HG03066 (cell line): Measurements from ENCODE around the gene SGCD.

Experiments used
- ATAC-seq: cut with Tn5 transposase; IDR thresholded peaks from one replicate; pipeline ENCODE4 v1.9.1; 2021; ENCODE audit warnings: low read depth; ENCODE audit not compliant: unreplicated experiment

Gene SGCD

DNA sequence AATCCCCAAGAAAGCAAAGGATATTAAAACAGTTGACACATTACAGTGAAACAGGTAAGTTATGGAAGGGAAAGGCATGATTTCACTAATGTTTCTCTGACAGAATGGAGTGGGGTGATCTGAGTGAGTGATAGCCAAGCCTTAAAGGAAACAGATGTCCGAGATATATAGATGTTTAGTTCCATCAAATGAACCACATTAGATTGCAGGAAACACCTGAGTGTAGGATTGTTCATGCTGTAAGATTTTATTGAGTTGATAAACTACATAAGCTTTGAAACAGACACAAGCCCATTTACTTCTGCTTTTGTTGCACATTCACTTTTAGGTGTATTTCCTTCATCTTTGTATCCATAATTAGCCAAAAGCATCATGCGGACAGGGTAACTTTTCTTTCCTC, 356.0 kb downstream of the SGCD start:
- ATAC-seq: no peak

DNA sequence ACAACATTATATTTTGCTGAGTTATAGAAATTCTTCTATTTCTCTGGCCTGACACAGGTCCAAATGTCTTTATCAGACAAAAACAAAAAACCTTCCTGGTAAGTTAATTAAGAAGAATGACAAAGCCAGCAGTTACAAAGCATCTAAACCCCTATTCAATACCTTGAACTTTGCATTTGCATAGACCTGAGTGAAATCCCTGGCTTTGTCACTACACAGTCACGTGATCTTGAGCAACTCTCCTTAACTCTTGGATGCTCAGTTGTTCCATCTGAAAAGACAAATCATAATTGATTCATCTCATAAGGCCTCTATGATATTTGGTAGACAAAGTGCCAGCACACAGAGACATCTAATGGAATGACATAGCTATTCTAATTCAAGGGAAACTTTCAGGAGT, 356.5 kb downstream of the SGCD start:
- ATAC-seq: no peak

DNA sequence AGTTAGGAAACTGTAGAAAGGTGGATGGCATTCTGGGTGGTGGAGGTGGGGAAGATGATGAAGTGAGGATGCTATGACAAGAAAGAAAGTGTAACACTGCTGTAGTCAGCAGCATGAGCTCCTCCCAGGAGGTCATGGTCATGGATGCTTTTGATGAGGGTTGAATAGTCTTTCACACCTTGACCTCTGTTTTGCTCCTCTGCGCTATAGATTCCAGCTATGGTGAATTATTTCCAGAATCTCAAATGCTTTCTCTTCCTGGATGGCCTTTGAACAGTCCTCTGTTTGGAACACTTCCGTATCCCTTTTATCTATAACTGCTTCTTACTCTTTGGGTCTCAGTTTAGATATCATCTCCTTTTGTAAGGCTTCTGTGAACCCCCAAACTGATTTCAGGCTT, 357.3 kb downstream of the SGCD start:
- ATAC-seq: no peak

DNA sequence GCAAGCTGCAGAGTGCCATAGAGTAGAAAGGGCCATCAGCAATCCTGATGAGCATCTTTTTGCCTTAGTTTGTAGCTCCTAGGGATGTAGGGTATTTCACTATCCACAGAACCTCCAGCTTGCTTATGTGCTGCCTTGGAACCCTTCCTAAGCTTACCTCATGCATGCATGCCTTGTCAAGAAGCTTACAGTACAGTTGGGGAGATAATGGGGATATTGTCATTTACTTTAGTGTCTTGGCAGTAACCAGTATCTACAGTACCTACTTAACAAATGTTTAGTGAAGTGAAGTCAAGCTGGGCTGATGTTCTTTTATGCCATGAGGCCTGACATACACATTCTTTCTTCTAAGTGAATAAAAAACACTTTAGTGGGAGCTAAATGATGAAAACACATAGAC, 358.5 kb downstream of the SGCD start:
- ATAC-seq: no peak

DNA sequence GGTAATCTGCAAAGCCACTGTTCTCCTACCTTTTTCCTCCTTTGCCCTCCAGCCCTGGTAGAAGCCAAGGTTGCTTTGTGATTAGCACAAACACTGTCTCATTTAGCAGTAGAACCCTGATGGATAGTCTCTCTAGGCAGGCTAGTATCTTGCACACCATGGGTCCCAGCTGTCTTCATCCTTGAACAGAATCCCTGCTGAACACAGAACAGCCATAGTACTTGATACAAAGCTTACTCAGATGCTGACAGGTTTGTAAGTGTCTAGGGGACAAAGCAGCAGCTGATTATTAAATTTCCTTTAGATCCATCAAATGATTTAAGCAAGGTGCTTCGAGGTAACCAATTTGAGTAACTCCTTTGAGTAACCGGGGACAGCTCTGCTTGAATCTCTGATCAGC, 359.4 kb downstream of the SGCD start:
- ATAC-seq: no peak

DNA sequence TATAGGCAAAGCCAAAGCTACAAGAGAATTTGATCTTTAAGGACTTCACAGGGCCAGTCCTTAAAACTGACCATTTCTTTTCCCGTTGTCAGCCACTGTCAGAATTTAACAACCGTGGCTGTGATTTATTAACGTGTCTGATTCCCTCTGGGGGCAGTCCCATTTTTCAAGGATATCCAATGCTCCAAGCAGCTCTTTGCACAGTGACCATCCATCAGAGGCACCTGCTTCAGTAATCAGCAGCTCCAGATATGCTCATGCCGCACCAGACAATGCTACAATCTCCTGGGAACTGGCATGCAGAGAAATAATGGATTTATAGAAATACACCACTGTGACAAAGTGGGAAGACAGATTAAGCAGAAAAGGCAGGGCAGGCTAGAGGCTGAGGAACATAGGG, 359.8 kb downstream of the SGCD start:
- ATAC-seq: no peak

DNA sequence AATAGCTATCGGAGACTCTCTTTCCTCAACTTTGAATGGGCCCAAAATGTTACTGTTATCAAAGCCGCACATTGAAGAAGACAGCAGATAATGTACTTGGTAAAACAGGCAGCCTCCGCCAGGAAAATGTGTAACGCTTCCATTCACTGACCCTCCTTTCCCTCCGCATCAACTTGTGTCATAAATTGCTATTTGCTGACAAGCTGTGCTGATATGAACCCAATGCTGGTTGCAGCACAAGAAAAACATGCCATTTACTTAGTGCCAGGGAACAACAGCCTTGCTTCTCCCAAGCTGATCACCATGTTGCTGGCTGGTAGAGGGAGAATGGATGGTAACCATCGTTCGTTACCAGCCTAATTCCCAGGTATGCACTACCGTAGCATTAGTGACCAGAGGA, 360.6 kb downstream of the SGCD start:
- ATAC-seq: no peak

DNA sequence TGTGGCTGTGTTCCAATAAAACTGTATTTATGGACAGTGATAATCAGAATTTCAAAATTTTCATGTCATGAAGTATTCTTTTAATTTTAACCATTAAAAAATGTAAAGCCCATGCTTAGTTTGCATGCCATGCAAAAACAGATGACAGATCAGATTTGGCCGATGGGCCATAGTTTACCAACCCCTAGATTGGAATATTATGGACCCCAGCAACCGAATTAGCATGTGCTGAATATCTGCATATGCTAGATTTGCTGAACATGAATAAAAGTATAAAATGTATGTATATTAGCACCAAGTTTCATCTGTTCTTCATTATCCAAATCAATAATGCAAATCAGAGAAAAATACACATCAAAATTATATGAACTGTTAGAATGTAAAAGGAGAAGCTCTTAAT, 364.6 kb downstream of the SGCD start:
- ATAC-seq: no peak

DNA sequence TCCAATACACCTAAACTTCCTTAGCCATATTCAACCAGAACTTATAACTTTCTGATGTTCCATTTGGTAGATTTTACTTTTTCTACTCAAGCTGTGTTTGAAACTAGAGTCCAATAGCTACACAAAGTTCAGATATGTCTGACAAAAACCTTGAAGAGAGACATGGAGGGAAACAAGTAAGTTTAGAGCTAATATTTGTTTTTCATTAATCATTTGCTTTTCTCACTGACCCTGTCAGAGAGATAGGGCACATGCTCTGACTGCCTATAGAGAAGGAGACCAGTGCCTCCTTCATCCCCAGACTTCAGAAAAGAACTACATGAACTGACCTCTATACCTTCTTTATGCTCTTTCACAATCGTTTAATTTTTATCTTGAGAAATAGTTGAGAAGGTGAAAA, 366.1 kb downstream of the SGCD start:
- no peak for ATAC-seq

DNA sequence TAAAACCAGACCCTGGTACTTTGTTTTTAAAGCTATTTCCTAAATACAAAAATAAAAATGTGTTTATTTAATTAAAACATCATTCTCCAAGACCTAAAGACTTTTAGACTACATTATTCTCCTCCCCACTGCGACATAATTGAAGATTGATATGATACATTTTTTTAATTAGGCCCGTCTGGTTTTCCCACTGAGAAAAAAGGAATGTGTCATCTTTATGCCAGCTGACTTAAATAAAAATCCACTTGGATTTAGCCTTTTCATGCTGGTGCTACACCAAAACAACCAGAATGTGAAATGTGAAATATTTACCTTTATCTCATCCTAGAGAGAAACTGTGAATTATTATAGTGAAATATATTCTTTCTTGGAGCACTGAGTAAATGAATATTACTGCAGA, 367.6 kb downstream of the SGCD start:
- no peak for ATAC-seq

DNA sequence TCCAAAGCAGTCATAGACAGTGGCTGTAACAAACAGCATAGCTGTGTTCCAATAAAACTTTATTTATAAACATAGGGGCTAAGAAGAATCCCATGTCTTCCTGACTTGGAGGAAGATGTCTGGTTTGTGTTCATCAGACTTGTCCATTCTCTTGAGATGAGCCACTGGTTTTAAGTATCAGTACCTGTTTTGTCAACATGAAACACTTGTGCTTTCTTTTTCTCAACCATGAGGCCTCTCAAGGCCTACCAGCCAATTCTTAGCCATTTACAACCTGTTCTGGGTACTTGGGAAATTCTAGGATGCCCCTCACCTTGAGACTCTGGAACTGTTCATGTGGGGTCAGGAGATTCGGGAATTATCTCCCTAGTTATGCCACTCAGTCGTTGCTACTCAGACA, 368.8 kb downstream of the SGCD start:
- ATAC-seq: no peak

DNA sequence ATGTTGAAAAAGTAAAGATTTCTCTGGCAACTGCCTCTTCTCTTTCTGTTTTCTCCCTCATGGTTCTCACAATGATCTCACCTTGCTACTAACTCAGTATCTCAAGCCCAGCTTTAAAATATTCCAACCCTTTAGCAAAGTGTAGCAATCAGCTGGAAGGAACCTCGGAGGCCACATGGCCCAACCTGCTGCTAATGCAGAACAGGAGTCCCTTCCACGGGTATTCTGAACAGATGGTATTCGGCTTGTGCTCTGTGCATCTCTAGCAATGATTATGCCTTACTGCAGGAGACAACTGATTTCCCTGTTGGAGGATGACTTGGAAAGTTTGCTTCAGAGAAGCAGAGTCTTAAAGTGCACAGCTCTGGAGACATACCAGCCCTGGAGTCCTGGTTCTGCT, 371.4 kb downstream of the SGCD start:
- no peak for ATAC-seq

DNA sequence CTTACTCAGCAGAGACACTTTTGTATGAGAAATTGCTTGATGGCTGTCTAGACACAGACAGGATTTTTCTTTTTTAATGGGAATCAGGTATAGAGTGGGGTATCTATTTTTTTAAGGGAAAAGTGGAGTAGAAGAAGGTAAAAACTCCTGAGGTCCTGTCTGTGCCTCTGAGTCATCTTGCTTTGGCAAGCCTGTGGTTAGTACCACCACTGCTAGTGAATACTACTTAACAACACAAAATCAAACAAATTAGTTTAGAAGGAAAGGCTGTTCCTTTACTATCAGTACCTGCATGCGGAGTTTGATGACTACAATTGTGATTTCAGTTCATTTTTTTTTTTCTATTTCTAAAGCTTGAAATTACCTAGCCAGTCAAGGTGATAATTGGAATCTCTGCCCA, 372.2 kb downstream of the SGCD start:
- ATAC-seq: no peak

DNA sequence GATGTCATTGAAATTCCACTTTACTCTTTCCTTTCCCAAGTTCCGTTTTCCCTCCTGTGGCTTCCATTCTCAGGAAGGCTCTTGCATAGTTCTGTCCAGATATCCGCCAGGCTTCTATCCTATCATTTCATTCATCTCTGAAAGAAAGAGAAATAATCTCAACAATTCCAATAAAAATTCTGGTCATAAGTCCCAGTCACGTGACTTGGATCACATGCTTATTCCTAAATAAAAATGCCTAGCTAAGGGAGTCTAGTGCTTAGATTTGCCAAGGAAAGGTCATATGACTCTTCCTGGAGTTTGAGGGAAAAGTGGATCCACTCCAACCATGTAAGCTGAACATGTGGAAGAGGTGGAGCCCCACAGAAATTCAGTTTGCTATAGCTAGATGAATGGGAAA, 377.2 kb downstream of the SGCD start:
- no peak for ATAC-seq

DNA sequence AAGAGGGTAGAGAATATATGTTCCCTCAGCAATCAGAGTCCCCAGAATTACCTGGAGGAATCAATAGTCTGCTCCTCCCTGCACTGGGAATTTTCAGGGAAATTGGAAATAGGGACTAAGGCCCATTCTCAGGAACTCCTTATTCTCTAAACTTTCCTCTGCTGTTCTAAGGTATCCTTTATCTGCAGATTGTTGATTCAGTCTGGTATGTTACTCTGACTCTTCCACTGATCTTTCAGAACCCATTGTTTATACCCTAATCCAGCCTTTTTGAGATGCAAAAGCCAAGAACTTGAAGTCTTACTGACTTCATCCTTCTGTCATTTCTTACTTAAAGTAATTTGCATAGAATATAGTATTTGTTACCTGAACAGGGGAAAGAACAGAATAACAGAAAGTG, 379.7 kb downstream of the SGCD start:
- ATAC-seq: no peak

DNA sequence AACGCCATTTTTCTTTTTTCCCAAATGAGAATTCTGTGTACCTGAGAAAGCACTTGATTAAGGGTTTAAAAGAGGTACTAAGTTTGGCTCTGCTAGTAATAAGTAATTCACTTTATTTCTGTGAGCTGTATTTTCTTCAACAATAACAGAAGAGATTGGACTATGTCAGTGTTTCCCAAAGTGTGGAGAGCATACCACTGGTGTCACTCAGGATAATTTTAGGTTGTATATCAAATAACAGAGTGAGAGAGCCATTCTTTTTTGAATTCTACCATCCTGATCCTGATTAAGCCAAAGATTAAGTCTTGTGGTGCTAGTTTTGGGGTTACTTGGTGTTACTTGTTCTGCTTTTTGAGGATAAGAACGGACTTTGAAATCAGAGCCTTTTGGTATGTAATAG, 380.8 kb downstream of the SGCD start:
- ATAC-seq: no peak

DNA sequence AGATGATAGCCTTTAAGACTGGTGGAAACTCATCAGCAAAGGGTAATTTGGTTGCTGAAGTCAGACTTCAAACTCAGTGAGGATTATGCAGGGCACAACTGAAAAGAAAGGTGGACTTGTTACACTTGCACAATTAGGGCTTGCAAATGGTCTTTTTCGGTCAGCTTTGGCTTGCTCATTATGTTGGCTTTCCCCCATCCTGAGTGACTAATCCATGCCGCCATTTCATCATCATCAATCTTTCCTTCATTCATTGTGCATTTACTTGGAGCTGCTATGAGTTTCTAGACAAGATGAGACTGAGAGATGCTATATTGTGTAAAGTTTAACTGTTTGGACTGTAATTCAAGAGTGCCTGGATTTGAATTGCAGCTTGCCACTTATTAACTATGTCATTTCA, 388.3 kb downstream of the SGCD start:
- ATAC-seq: no peak

DNA sequence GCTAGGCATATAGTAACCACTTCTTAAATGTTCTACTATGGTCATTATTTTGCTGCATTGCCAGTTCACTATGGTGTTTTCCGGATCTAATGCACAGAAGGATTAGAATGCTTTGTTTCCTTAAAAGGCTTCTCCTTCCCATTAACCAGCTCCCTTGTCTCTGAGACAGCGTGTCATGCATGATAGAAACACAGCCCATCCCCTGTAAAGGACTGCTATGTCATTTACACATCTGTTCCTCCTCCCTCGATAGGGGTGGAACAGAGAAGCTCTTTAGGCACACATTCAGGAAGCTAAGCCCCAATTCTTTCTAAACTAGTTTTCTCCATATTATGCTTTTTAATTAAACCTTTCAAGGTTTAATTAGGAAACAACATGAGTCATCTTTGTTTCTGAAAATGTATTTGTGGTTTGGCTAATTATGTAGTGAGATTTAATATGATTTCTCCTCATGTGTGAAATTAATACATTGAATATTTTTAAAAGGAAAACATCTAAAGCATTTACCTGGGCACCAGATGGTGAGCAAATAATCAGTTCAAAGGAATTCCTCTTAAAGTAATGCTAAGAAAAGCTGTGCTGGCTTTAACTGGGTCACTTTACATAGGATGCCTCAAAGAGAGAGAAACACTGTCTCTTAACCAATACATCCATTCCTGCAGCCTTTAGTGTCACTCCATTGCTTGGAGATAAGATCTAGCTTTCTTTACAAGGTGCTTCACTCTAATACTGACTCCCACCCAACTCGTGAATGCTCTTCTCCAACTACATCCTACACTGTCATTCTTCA, 389.8 kb downstream of the SGCD start:
- no peak for ATAC-seq

DNA sequence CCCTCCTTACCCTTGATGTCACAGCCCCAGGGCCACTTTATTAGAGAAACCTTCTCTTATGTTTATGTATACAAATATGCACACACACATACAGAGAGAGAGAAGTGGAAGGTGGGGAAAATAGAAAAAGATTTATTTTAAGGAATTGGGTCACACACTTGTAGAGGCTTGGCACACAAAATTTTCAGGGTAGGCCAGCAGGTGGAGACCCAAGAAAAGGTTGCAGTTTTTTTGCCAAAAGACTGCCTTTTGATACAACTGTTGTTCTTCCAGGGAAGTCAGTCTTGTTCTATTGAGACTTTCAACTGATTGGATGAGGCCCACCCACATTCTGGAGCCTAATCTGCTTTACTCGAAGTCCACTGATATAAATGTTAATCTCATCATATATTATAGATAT, 392.0 kb downstream of the SGCD start:
- ATAC-seq: no peak

DNA sequence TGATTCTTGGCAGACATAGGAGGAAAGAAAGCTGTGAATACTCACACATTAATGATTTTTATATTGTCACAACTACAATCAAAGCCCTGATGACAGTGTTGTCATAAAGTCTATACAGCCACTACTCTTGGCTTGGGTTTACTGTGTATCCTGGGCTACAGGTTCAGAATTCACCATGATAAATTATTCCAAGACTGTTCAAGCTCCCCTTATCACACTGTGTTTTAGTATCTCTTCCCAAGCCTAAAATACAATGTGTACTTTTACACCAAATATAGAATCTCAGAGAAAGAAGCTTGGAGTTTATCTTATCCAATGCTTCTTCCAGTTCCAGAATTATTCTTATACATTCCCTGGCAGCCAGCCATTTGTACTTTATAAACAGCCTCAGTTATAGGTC, 395.4 kb downstream of the SGCD start:
- ATAC-seq: no peak

DNA sequence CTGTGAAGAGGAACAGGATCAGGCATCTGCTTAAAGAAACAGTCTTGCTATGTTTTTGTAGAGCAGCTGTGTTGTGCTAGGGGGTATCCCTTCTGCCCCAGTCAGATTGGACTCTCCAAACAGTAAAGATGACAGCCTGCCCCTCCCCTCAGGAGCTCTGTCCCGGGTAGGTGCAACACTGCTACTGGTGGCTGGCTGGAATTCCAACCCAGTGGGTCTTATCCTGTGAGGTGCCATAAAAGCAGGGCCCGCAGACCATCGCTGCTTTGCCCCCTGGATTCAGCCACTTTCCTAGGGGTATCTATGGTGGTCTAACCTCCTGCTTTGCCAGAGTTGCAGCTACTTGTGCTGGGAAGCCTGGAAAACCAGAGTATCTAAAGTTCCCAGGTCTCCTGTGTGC, 408.5 kb downstream of the SGCD start:
- no peak for ATAC-seq

DNA sequence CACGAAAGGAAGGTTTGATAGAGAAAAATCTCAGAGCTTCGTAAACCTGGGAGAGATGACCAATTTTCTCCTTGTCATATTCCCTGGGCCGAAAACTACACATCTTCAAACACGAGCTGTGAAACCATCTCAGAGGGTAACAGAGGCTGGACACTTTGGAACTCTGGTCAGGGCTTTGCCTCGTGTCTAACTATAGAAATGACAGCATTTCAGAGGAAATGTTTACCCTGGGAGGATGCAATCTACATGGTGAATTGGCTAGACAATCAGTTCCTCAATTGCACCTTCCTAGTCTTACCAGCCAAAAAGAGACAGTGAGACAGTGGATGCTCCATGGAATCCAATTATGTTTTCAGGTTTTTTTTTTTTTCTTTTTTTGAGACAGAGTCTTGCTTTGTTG, 414.6 kb downstream of the SGCD start:
- ATAC-seq: no peak

DNA sequence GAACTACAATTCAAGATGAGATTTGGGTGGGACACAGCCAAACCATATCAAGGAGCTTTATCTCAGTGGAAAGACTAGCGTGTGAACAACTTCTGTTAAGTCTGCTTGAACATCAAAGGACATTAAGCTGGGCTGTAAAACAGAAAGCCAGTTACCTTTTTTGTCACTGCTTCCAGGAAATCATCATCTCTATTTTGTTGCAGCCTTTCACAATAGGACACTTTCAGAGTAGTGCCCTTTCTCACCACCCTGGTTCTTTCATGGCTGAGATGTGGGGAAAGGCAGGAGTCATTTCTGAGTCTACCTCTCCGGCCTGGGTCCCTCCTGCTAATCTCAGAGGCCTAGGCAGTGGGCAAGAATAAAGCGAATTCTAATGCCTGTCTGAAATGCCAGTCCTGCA, 426.9 kb downstream of the SGCD start:
- ATAC-seq: no peak
